ENCODE data around the gene LIN9. TPM values are rescaled to one million over a fixed set of nuclear protein-coding genes. Genes with fewer than 3 reads are reported as not detected.

LIN9 gene
- total and polyA plus RNA-seq, 2 of the 8 experiments (the other 6 are each of a cell fraction or from before 2014, with no cell fraction given) = 5.6 to 12.6 TPM

- TF ChIP-seq KDM5A (IDR thresholded peaks at IDR 0.05; ENCODE audit: low read length) = peak; percentile 62; the same call in 1 of the 2 replicates
- no peak for TF ChIP-seq BCL11A (IDR thresholded peaks at IDR 0.05; ENCODE audit: low read depth in 2 of 2, low read length in 2 of 2)
- peak; percentile 88 for TF ChIP-seq POLR2A (IDR thresholded peaks at IDR 0.05; ENCODE audit: control extremely low read depth in 1 of 2, low read depth in 2 of 2, low read length in 2 of 2)
- TF ChIP-seq TAF1 (IDR thresholded peaks at IDR 0.05; ENCODE audit: low read depth, low read length) = peak; percentile 96
- no peak for TF ChIP-seq RFX5 (IDR thresholded peaks at IDR 0.05; ENCODE audit: borderline replicate concordance, low read depth, low read length)
- TF ChIP-seq SIX5 (IDR thresholded peaks at IDR 0.05; ENCODE audit: low read depth, low read length) = no peak
- TF ChIP-seq TAF7 (optimal IDR thresholded peaks at IDR 0.05; ENCODE audit: borderline replicate concordance, low read depth, low read length) = peak; percentile 50
- no peak for TF ChIP-seq SP4 (IDR thresholded peaks at IDR 0.05; ENCODE audit: low read length)
- no peak for TF ChIP-seq MAFK (IDR thresholded peaks at IDR 0.05; ENCODE audit: low read depth, low read length)
- TF ChIP-seq SRF (IDR thresholded peaks at IDR 0.05; ENCODE audit: low read depth, low read length) = no peak
- no peak for TF ChIP-seq FOSL1 (IDR thresholded peaks at IDR 0.05; ENCODE audit: insufficient read depth, low read depth, low read length)
- TF ChIP-seq EGR1 (IDR thresholded peaks at IDR 0.05; ENCODE audit: borderline replicate concordance, low read depth, low read length) = no peak
- TF ChIP-seq CREB1 (IDR thresholded peaks at IDR 0.05) = peak; percentile 51; the same call in 1 of the 2 replicates
- TF ChIP-seq JUND (IDR thresholded peaks at IDR 0.05; ENCODE audit: low read length) = 0 out of 2 replicates have a peak, but pooled peaks have one; percentile 32
- peak; percentile 85 for TF ChIP-seq TBP (IDR thresholded peaks at IDR 0.05; ENCODE audit: low read depth, low read length)
- TF ChIP-seq POU5F1 (IDR thresholded peaks at IDR 0.05; ENCODE audit: low read depth, low read length) = no peak
- no peak for TF ChIP-seq CTBP2 (IDR thresholded peaks at IDR 0.05; ENCODE audit: borderline replicate concordance, insufficient read depth, insufficient read length, low read length)
- no peak for TF ChIP-seq MAX (IDR thresholded peaks at IDR 0.05)
- TF ChIP-seq RNF2 (IDR thresholded peaks at IDR 0.05; ENCODE audit: borderline replicate concordance, low read depth, low read length, missing control alignments, poor library complexity, severe bottlenecking) = no peak
- TF ChIP-seq POLR2AphosphoS5 (IDR thresholded peaks at IDR 0.05; ENCODE audit: low read depth, low read length) = peak; percentile 86
Observed at GRCh38 chr1:226308723-226309397, at the start of gene LIN9 (continued).

All from H1 (cell line).